Fibroblast of pulmonary artery (primary cell): ENCODE measurements around the gene HSPG2.
A peak's percentile ranks its signal among the peaks of the same experiment; 100 is the strongest.

Source experiments
- DNase-seq: peaks from one replicate; pipeline ENCODE4 v3.0.0-alpha.2; 2010; ENCODE audit warnings: low read depth
- H3K4me3 ChIP-seq: replicated peaks from 2 replicates; pipeline ENCODE4 v1.5.1; 2011; ENCODE audit warnings: low read depth, mild to moderate bottlenecking, control low read depth, low read length, moderate library complexity
- CTCF ChIP-seq: IDR thresholded peaks from 2 replicates; pipeline ENCODE4 v1.5.1; 2011; ENCODE audit warnings: mild to moderate bottlenecking, control low read depth, low read length, inconsistent platforms; ENCODE audit errors: missing control alignments

The HSPG2 gene

DNA sequence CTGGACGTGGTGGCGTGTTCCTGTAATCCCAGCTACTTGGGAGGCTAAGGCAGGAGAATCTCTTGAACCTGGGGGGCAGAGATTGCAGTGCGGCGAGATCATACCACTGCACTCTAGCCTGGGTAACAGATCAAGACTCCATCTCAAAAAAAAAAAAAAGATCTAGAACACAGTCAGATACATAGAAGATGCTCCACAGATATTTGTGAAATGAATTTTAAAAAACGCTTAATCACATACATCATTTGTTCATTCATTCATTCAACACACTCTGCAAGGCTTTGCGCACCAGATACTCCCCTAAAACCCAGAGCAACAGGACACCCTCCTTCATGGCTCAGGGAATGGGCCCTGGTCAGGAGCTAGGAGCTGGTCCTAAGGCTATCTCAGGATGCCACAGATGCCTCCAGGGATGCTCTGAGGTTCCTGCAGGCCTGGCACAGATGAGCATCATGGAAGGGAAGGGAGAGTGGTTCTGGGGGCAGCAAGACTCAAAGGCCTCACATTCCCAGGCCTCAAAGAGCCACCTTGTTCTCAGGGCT is 6.4 kb downstream of the HSPG2 start:
- H3K4me3 ChIP-seq: no peak overlapping the region
- no peak for TF ChIP-seq CTCF
- DNase-seq: no peak

- TF ChIP-seq CTCF: no peak
- H3K4me3 ChIP-seq: no peak overlapping the region
These were observed 7.0 kb downstream of the HSPG2 start for GRCh38 chr1:21930080-21930571.

DNA sequence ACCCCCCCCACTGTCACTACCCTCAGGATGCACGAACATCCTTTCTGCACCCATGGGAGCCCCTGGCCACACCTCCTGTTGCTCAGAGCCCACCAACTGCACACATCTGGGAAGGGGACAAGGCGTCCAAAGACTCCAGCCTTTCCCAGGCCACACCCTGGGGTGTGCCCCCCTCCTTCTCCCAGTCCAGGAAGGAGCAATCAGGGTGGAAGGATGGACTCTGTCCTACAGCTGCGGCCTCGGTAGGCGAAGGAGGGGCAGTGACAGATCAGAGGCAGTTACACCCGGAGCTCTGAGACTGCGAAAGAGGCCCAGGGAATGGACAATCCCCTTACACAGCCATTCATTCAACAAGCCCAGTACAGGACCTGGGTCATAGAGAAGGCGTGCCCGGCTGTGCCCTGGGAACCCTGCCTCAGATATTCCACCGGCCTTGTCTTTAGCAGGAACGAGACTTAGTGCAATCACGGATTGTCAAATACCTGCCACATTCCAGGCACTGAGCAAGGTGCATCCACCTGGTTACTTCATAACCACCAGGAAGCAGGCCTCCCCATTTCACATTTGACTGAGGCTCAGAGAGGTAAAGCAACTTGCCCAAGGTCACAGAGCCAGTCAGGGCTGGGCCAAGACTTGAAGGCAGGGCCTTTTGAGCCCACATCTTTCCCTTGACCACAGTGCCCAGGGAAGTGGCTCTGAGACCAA is 9.4 kb downstream of the HSPG2 start:
- no peak for DNase-seq
- no peak for TF ChIP-seq CTCF
- no peak overlapping the region for H3K4me3 ChIP-seq

More at GRCh38 chr1:21930080-21930571, 7.0 kb downstream of the HSPG2 start:
- DNase-seq: no peak

- no peak for TF ChIP-seq CTCF
- peak; percentile 61 for DNase-seq
- H3K4me3 ChIP-seq: no peak overlapping the region
These were observed 10.1 kb downstream of the HSPG2 start for GRCh38 chr1:21926814-21927532.

- no peak for TF ChIP-seq CTCF
- no peak for DNase-seq
- no peak overlapping the region for H3K4me3 ChIP-seq
These were observed 11.0 kb downstream of the HSPG2 start for GRCh38 chr1:21926065-21926464.

DNA sequence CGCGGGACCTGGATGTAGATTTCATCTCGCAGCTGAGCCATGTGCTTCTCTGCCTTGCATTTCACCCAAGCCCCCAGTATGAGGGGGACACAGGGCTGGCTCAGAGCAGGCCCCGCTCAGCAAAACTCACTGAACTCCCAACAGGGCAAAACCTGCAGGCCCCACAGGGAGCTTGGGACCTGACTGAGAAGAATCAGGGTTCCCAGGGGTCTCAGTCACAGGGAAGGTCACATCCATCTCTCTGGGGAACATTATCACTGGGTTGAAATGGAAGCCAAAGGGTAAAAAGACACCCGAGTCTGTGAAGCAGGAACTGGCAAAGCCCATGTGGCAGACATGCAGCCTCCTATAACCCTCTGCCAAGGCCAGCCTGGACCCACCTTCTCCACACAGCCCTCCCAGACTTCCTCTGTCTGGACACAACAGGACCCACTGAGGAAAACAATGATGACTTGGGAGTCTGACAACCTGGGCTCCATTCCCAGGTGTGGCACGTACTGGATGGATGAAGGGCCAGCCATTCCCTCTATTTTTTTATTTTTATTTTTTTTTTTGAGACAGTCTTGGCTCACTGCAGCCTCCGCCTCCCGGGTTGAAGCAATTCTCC is 11.7 kb downstream of the HSPG2 start:
- no peak for TF ChIP-seq CTCF
- no peak overlapping the region for H3K4me3 ChIP-seq
- no peak for DNase-seq
